ENCODE results near the gene TBX10. TPM values are rescaled to one million over a fixed set of nuclear protein-coding genes. Genes with fewer than 3 reads are reported as not detected.
"Not testable (repeated sequence)": the region's sequence is repeated elsewhere in the genome, so short reads cannot be mapped to it uniquely, and the experiment has no call there.

TBX10 gene
- total RNA-seq, 1 experiment from 2014 or later = not detected

DNA sequence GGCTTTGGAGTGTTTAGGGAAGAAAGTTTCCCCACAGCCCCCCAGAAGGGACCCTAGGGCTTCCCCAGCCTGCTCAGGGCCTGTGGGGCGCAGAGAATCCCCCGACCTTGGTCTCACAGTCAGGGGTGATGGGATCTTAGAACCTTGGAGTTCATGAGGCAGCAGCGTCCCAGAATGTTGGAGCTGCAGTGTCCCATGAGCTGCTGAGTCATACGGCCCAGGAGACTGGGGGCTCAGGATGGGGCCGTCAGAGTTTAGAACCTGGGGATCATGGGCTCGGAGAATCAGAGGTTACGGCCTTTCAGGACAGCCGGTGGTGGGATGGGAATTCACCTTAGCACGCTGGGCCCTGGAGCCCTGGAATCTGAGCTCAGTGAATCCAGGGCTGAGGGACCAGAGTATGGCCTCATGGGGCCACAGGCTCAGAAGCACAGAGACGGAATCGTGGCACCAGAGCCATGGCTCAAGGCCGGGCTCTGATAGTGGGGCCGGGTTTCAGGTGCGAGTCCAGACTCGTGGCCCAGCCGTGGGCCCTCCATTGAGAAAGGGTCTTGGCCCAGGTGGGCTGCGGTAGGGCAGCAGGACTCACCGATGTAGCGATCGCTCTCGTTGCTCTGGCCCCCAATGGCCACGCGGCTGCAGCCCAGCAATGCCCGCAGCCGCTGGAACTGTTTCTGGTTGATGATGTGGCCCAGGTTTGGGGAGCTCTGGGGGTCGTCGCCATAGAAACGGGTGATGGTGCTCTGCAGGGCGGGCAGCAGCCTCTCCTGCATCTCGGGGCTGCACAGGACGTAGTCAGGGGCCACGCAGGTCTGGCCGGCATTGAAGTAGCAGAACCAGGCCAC lies 25.4 kb upstream of the TBX10 start:
- no peak for DNase-seq (ENCODE audit: low read depth)

DNA sequence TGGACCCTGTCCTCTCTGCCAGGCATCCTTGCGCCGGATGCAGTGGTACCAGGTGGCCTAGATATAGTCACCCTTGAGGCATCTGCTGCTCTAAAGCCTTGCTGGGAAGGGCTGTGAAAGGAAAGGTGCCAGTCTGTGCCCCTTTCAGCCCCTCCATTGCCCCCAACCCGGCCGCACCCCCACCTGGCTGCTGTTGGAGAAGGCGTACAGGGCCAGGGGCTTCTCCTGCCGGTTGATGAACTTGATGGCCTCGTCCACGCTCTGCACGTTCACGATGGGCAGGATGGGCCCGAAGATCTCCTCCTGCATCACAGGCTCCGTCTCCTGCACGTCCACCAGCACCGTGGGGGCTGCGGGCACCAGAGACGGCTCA lies 24.6 kb upstream of the TBX10 start:
- DNase-seq (ENCODE audit: low read depth) = no peak

GRCh38 chr11:67663532-67664212 lies 24.1 kb upstream of the TBX10 start:
- DNase-seq (ENCODE audit: low read depth) = no peak

- DNase-seq (ENCODE audit: low read depth) = no peak
Observed at GRCh38 chr11:67662835-67663531, 23.4 kb upstream of the TBX10 start.

- no peak for DNase-seq (ENCODE audit: low read depth)
Observed at GRCh38 chr11:67662142-67662834, 22.7 kb upstream of the TBX10 start.

DNA sequence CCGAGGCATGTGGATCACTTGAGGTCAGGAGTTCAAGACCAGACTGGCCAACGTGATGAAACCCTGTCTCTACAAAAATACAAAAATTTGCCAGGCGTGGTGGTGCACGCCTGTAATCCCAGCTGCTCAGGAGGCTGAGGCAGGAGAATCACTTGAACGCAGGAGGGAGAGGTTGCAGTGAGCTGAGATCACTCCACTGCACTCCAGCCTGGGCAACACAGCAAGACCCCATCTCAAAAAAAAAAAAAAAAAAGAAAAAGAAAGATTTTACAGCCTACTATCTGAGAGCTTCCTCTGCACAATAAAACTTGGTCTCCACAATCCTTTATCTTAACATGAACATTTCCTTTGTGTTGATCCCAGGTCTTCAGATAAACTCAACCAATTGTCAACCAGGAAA lies 21.2 kb upstream of the TBX10 start:
- not testable (repeated sequence) for DNase-seq (ENCODE audit: low read depth)

DNA sequence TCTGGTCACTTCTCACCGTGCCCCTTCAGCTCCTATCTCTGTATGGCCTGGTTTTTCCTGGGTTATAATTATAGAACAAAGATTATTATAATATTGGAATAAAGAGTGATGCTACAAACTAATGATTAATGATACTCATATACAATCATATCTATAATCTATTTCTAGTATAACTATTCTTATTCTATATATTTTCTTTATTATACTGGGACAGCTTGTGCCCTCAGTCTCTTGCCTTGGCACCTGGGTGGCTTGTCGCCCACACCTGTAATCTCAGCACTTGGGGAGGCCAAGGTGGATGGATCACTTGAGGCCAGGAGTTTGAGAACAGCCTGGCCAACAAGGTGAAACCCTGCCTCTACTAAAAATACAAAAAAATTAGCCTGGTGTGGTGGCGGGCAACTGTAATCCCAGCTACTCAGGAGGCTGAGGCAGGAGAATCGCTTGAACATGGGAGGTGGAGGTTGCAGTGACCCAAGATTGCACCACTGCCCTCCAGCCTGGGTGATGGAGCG lies 20.1 kb upstream of the TBX10 start:
- not testable (repeated sequence) for DNase-seq (ENCODE audit: low read depth)

DNA sequence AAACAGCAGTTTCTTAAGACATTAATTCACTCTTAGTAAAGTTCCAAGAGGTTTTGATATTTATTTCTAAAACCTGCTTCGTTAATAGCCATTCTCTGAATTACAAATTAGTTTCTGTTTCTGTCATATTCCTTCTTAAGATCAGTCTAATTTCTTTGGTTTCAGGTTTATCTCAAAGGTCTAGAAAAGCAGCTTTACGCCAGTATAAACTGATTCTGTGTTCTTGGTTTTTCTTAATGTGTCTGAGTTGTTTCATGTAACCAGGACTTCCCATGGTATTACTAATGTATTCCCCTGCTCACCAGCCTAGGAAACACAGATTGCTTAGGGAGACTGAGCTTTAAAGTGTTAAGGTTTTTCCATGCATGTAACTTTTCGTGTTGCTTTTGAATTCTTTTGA lies 17.7 kb upstream of the TBX10 start:
- DNase-seq (ENCODE audit: low read depth) = no peak

DNA sequence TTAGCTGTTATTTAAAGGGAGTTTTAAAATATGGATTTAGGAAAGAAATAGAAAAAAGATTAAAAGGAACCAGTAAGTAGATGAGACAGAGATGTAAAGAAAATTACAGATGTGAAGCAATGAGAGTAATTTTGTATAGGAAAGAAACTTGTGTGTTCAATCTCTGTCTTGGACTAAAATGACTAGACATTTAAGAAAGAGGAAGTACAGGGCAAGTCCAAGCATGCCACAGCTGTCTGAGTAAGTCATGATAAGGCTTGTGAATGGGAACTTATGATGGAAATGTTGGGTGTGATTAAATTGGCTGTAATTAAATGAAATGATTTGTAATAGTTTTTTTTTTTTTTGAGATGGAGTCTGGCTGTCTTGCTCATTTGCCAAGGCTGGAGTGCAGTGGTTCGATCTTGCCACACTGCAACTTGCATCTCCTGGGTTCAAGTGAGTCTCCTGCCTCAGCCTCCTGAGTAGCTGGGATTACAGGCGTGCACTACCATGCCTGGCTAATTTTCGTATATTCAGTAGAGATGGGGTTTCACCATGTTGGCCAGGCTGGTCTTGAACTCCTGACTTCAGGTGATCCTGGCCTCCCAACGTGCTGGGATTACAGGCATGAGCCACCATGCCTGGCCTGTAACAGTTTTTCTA lies 16.8 kb upstream of the TBX10 start:
- DNase-seq (ENCODE audit: low read depth) = no peak

GRCh38 chr11:67654225-67654624 lies 14.7 kb upstream of the TBX10 start:
- no peak for DNase-seq (ENCODE audit: low read depth)

DNA sequence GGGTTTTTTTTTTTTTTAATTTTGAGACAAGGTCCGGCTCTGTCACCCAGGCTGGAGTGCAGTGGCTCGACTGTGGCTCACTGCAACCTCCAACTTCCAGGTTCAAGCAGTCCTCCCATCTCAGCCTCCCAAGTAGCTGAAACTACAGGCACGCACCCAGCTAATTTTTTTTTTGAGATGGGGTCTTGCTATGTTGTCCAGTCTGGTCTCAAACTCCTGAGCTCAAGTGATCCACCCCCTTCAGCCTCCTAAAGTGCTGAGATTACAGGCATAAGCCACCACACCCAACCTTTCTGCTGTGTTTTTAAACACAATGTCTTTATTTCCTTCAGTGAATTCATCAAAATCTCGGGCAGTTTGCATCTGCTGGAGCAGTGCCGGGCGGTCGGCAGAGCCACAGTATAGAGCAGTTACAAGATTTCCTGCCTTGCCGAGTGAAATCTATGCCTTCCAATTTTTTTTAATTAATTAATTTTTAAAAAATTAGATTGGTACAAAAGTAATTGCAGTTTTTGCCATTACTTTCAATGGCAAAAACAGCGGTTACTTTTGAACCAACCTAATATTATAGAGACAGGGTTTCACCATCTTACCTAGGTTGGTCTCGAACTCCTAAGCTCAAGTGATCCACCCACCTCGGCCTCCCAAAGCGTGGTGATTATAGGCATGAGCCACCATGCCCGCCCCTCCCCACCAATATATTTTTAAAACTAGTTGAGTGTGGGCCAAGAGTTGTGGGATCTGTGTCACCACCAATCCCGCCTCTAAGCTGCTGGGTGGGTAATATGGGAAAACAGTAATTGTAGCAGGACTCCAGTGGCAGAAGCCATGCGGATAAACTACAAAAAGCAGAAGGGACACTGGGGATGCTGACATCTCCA lies 13.6 kb upstream of the TBX10 start:
- no peak for DNase-seq (ENCODE audit: low read depth)

- no peak for DNase-seq (ENCODE audit: low read depth)
Observed at GRCh38 chr11:67651976-67652781, 12.6 kb upstream of the TBX10 start.

DNA sequence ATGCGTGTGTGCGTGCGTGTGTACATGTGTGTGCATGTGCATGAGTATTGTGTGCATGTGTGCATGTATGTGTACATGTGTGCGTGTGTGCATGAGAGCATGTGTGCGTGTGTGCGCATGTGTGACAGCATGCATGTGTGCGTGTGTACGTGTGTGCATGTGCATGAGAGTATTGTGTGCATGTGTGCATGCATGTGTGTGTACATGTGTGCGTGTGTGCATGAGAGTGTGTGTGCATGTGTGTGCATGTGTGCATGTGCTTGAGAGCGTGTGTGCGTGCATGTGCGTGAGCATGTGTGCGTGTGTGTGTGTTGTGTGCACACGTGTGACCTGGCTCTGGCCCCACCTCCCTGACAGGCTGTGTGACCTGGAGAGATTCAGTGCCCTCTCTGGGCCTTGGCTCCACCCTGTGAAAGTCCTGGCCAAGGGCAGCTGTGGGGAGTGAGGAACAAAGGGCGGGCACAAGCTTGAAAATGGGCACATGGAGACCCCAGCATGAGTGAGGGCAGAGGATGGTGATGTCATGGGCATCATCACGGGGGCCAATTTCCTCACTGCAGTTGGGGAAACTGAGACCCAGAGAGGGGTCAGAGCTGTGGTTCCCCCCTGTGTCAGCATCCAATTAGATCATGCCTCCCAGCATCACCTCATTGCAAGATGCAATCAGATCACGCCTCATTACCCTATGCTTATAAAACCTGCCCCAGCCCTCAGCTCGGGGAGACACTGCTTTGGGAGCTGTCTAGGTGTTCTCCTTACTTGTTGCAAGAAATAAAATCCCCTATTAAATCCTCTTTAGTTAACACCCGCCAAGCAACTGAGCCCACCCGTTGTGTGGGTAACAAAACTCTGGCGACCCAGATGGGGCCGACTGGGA lies 10.3 kb upstream of the TBX10 start:
- peak; percentile 36 for DNase-seq (ENCODE audit: low read depth)

DNA sequence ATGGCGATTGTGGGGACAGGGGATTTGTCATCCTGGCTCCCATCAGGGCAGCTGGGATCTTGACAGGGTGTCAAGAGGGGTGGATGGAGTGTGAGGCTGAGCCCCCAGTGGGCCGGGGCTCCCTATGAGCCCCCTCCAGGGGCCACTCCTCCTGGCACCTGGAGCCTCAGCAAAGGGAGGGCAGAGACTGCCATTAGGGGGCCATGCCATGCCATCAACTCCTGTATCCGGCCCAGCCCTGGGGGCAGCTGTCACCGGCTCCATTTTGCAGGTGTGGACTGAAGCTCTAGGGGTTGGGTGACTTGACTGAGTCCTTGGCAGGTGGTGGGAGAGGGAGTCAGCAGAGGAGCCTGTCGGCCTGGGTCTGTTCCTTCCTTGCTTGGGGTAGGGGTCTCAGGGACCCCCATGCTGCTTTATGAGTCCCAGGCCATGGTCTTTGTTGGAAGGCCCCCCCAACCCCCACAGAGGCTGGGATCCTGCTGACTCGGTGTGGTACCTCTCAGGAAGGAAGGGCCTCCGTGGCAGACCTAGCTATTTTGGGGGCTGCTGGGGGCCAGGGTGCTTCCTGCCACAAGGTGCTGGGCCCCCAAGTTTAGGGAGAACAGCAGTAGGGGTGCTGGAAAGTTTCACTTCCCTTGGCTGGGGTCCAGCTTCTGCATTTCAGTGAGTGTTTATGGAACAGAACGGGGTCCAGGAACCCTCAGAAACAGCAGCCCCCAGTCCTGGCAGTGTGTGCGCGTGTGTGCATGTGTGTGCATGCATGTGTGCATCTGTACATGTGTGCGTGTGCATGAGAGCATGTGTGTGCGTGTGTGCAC lies 9.4 kb upstream of the TBX10 start:
- DNase-seq (ENCODE audit: low read depth) = no peak

GRCh38 chr11:67648140-67648795 lies 8.7 kb upstream of the TBX10 start:
- peak; percentile 39 for DNase-seq (ENCODE audit: low read depth)

- DNase-seq (ENCODE audit: low read depth) = no peak
Observed at GRCh38 chr11:67647471-67647870, 7.9 kb upstream of the TBX10 start.
